AG09309 (cell line): Measurements from ENCODE around the gene DCTN3.

Experiments used
- DNase-seq: peaks from one replicate; pipeline ENCODE4 v3.0.0-alpha.2; 2010; ENCODE audit warnings: low read depth
- H3K4me3 ChIP-seq: 2 replicates; pipeline ENCODE4 v1.5.1; 2011; ENCODE audit warnings: mild to moderate bottlenecking, low read depth, low read length, moderate library complexity; ENCODE audit not compliant: control insufficient read depth
- CTCF ChIP-seq: IDR thresholded peaks from 2 replicates; pipeline ENCODE4 v1.5.1; 2011; ENCODE audit warnings: mild to moderate bottlenecking, low read depth, low read length, inconsistent platforms; ENCODE audit not compliant: insufficient read depth, control insufficient read depth; ENCODE audit errors: missing control alignments

The DCTN3 gene

GRCh38 chr9:34637356-34638137, 17.3 kb upstream of the DCTN3 start, which contains the start of gene SIGMAR1:
Gene SIGMAR1, minus strand, starts transcription at chr9:34637787. Its CDS starts 90 bp downstream, at chr9:34637697.
- peak within 1 kb of the TSS; percentile 93 for H3K4me3 ChIP-seq
- DNase-seq: peak; percentile 63
- TF ChIP-seq CTCF: no peak

DNA sequence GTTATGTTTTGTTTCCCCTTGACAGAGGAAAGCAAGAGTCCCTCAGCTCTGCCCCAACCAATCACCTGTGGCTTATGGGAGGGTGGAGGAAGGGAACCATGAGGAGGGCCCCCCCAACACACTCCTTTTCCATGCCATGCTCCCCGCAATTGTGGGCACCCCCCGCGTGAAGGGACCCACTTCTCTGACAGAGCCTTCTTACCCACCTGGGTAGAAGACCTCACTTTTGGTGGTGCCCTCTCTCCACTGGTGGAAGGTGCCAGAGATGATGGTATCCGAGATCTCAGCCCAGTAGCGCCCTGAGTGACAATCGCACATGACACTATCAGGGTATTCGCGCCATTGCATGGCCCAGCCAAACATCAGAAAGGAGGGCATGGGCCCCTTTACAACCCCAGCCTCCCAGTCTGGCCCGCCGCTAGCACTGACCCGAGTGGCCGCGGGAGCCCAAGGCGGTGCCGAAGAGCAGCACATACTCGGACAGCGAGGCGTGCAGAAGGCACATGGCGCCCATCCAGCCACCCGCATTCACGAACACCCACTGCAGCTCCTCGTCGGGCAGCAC, 16.6 kb upstream of the DCTN3 start:
- no peak for DNase-seq
- no peak for TF ChIP-seq CTCF
- H3K4me3 ChIP-seq: peak overlapping the region; percentile 93

DNA sequence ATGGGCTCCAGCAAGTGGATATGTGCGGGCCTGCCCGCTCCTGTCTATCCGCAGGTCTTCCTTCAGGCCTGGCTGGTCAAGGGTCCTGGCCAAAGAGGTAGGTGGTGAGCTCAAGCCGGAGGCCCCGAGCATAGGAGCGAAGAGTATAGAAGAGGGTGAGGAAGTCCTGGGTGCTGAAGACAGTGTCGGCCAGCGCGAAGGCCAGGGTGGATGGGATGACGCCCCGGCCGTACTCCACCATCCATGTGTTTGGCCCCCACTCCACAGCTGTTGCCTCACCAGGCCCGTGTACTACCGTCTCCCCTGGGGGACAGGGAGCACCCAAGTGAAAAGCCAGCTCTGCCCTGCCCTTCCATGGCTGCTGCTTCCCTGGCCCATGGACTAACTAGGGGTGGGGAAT, 15.3 kb upstream of the DCTN3 start:
- no peak overlapping the region for H3K4me3 ChIP-seq
- no peak for DNase-seq
- TF ChIP-seq CTCF: no peak

- no peak for TF ChIP-seq CTCF
- no peak overlapping the region for H3K4me3 ChIP-seq
- no peak for DNase-seq
Measured at GRCh38 chr9:34634551-34635248, 14.4 kb upstream of the DCTN3 start.

- peak; percentile 21 for DNase-seq
- H3K4me3 ChIP-seq: no peak overlapping the region
- peak; percentile 76 for TF ChIP-seq CTCF
Measured at GRCh38 chr9:34633851-34634550, 13.7 kb upstream of the DCTN3 start.

GRCh38 chr9:34633166-34633565, 12.9 kb upstream of the DCTN3 start:
- H3K4me3 ChIP-seq: no peak overlapping the region
- TF ChIP-seq CTCF: no peak
- no peak for DNase-seq
